Calu3 (cell line): ENCODE measurements around the gene CTSZ. TPM values are rescaled to one million over a fixed set of nuclear protein-coding genes. Genes with fewer than 3 reads are reported as not detected.

ENCODE experiments used
- BruUV-seq: library from RNA; stranded (reverse); fragments of 400-500 nt; replicated peaks from 2 replicates; lab custom pipeline; 2021; lab: Mats Ljungman, UMichigan
- CTCF ChIA-PET: fragments of 300-600 bp; sonication (Branson Sonifier 250); formaldehyde crosslinking; loops from one replicate; lab custom pipeline; 2022; ENCODE audit warnings: antibody characterized with exemption; lab: Charles Lee
- DNase-seq: peaks from one replicate; pipeline ENCODE4 v3.0.0; 2022
- H3K27ac Mint-ChIP-seq: one replicate; pipeline ENCODE4 v1.8.0; 2022; ENCODE audit warnings: mixed read lengths; ENCODE audit not compliant: unreplicated experiment
- H3K27me3 Mint-ChIP-seq: one replicate; pipeline ENCODE4 v1.8.0; 2022; ENCODE audit warnings: mixed read lengths; ENCODE audit not compliant: unreplicated experiment
- H3K36me3 Mint-ChIP-seq: one replicate; pipeline ENCODE4 v1.8.0; 2022; ENCODE audit warnings: mild to moderate bottlenecking, moderate library complexity, mixed read lengths; ENCODE audit not compliant: insufficient read depth, unreplicated experiment
- H3K4me1 Mint-ChIP-seq: one replicate; pipeline ENCODE4 v1.8.0; 2022; ENCODE audit warnings: mild to moderate bottlenecking, low read depth, mixed read lengths; ENCODE audit not compliant: unreplicated experiment
- H3K4me3 Mint-ChIP-seq: one replicate; pipeline ENCODE4 v1.8.0; 2022; ENCODE audit warnings: mild to moderate bottlenecking, low read depth, moderate library complexity, mixed read lengths; ENCODE audit not compliant: unreplicated experiment
- H3K9me3 Mint-ChIP-seq: one replicate; pipeline ENCODE4 v1.8.0; 2022; ENCODE audit warnings: low read depth, mixed read lengths; ENCODE audit not compliant: unreplicated experiment
- CTCF ChIP-seq: fragments of 200-600 bp; IDR thresholded peaks from one replicate; pipeline ENCODE4 v1.8.0; 2022; ENCODE audit warnings: antibody characterized with exemption; ENCODE audit not compliant: unreplicated experiment
- intact Hi-C: fragments of 100-400 bp; cut with micrococcal nuclease; formaldehyde crosslinking; loops from one replicate; pipeline ENCODE4 v1.10.0; 2022; ENCODE audit not compliant: unreplicated experiment
- total RNA-seq: library from RNA; stranded (reverse); gene quantifications from 2 replicates; pipeline ENCODE4 v1.2.3, GENCODE V29; 2022

Gene CTSZ
- total RNA-seq, 1 experiment from 2014 or later = 183 TPM

- no peak for DNase-seq
- BruUV-seq = no TSS peak
- Mint-ChIP-seq H3K9me3 (no peaks in the 10 kb centered on the region), H3K36me3 (peaks cover 54% of the 10 kb centered on the region), H3K4me3 (no peak overlapping the region), H3K27ac (no peak overlapping the region), H3K4me1 (peaks cover 14% of the 10 kb centered on the region), H3K27me3 (no peaks in the 10 kb centered on the region)
- no peak for TF ChIP-seq CTCF
- intact Hi-C loops = no loop called here
- CTCF ChIA-PET = no interaction called here
Measured at GRCh38 chr20:59024111-59024530, 17.1 kb upstream of the CTSZ start.

- CTCF ChIA-PET = no interaction called here
- no TSS peak for BruUV-seq
- DNase-seq = no peak
- Mint-ChIP-seq H3K36me3 (peaks cover 54% of the 10 kb centered on the region), H3K27me3 (no peaks in the 10 kb centered on the region), H3K4me3 (no peak overlapping the region), H3K4me1 (peaks cover 14% of the 10 kb centered on the region), H3K9me3 (no peaks in the 10 kb centered on the region), H3K27ac (no peak overlapping the region)
- intact Hi-C loops = no loop called here
- TF ChIP-seq CTCF = no peak
Measured at GRCh38 chr20:59023616-59024015, 16.6 kb upstream of the CTSZ start.

GRCh38 chr20:59022754-59023153, 15.7 kb upstream of the CTSZ start:
- intact Hi-C loops = no loop called here
- Mint-ChIP-seq H3K4me3 (no peak overlapping the region), H3K27ac (no peak overlapping the region), H3K27me3 (no peaks in the 10 kb centered on the region), H3K4me1 (peaks cover 11% of the 10 kb centered on the region), H3K9me3 (no peaks in the 10 kb centered on the region), H3K36me3 (peaks cover 50% of the 10 kb centered on the region)
- no peak for DNase-seq
- no TSS peak for BruUV-seq
- CTCF ChIA-PET = no interaction called here
- no peak for TF ChIP-seq CTCF

GRCh38 chr20:59020938-59021551, 14.0 kb upstream of the CTSZ start:
- Mint-ChIP-seq H3K9me3 (no peaks in the 10 kb centered on the region), H3K27ac (no peak overlapping the region), H3K36me3 (peaks cover 33% of the 10 kb centered on the region), H3K27me3 (no peaks in the 10 kb centered on the region), H3K4me1 (peaks cover 13% of the 10 kb centered on the region), H3K4me3 (no peak overlapping the region)
- no peak for DNase-seq
- no TSS peak for BruUV-seq
- intact Hi-C loops = loop anchor here (1.0 kb wide), 1 partner anchor 22 kb away; no protein-coding TSS in a partner anchor
- TF ChIP-seq CTCF = no peak
- CTCF ChIA-PET = no interaction called here
